Panc1 (cell line): Measurements from ENCODE around the gene ATRNL1. TPM values are rescaled to one million over a fixed set of nuclear protein-coding genes. Genes with fewer than 3 reads are reported as not detected.

Experiments
- ATAC-seq: fragments of 200-7000 bp; cut with Tn5 transposase; 2 replicates; pipeline ENCODE4 v1.9.1; 2020; ENCODE audit warnings: mild to moderate bottlenecking, moderate library complexity
- BruUV-seq: library from RNA; stranded (reverse); fragments of 400-500 nt; replicated peaks from 2 replicates; lab custom pipeline; 2021; lab: Mats Ljungman, UMichigan
- CTCF ChIA-PET: fragments of 300-600 bp; sonication (Branson Sonifier 250); formaldehyde crosslinking; loops from one replicate; lab custom pipeline; 2022; ENCODE audit warnings: antibody characterized with exemption; lab: Charles Lee
- POLR2A ChIA-PET: fragments of 300-600 bp; sonication (Branson Sonifier 250); formaldehyde crosslinking; loops from one replicate; lab custom pipeline; 2022; ENCODE audit warnings: antibody characterized with exemption; lab: Charles Lee
- DNase-seq: peaks from one replicate; pipeline ENCODE4 v3.0.0-alpha.2; 2010; ENCODE audit warnings: low read depth, low spot score
- H3K27ac ChIP-seq: 2 replicates; pipeline ENCODE4 v1.5.1; 2011; ENCODE audit warnings: mild to moderate bottlenecking, low read length, inconsistent platforms
- H3K27me3 ChIP-seq: fragments of 200-500 bp; sonication (Bioruptor generic); 2 replicates; pipeline ENCODE4 v1.6.0; 2014; ENCODE audit warnings: low read length, inconsistent platforms; ENCODE audit not compliant: control insufficient read depth, insufficient read depth
- H3K36me3 ChIP-seq: fragments of 200-500 bp; sonication (Bioruptor generic); 2 replicates; pipeline ENCODE4 v1.5.1; 2014; ENCODE audit warnings: inconsistent platforms, mild to moderate bottlenecking, low read length, moderate library complexity; ENCODE audit not compliant: control insufficient read depth, insufficient read depth
- H3K4me1 ChIP-seq: 2 replicates; pipeline ENCODE4 v1.5.1; 2011; ENCODE audit warnings: inconsistent platforms, mild to moderate bottlenecking, low read length, moderate library complexity; ENCODE audit not compliant: control insufficient read depth, insufficient read depth
- H3K4me3 ChIP-seq, 2 experiments: 2 replicates each; pipeline ENCODE4 v1.5.1; 2011 to 2012; ENCODE audit warnings: low read depth in 2 of 2, low read length in 2 of 2, mild to moderate bottlenecking in 2 of 2, inconsistent platforms in 1 of 2, moderate library complexity in 1 of 2
- H3K9me3 ChIP-seq: fragments of 200-500 bp; sonication (Bioruptor generic); 2 replicates; pipeline ENCODE4 v1.5.1; 2014; ENCODE audit warnings: low read depth, mild to moderate bottlenecking, inconsistent platforms, low read length, moderate library complexity; ENCODE audit not compliant: control insufficient read depth, insufficient read depth
- CTCF ChIP-seq: fragments of 450-650 bp; IDR thresholded peaks from 2 replicates; pipeline ENCODE4 v1.5.1; 2017; ENCODE audit warnings: mild to moderate bottlenecking
- POLR2AphosphoS5 ChIP-seq: IDR thresholded peaks from 2 replicates; pipeline ENCODE4 v1.6.1; 2012; ENCODE audit warnings: mild to moderate bottlenecking, low read depth, low read length, moderate library complexity
- SIN3A ChIP-seq: IDR thresholded peaks from 2 replicates; pipeline ENCODE4 v1.6.1; 2012; ENCODE audit warnings: low read depth, mild to moderate bottlenecking, low read length, moderate library complexity, borderline replicate concordance; ENCODE audit not compliant: insufficient read depth
- TCF7L2 ChIP-seq: IDR thresholded peaks from 2 replicates; pipeline ENCODE4 v1.6.1; 2011; ENCODE audit warnings: mild to moderate bottlenecking, low read depth, low read length, inconsistent platforms
- in situ Hi-C: cut with HindIII; loops from 2 replicates; pipeline ENCODE4 v1.10.0; 2016; ENCODE audit warnings: low sequenced_read_pairs, low pct_unique_long_range_greater_than_20kb
- intact Hi-C: fragments of 100-400 bp; cut with micrococcal nuclease; formaldehyde crosslinking; loops from one replicate; pipeline ENCODE4 v1.10.0; 2022; ENCODE audit not compliant: unreplicated experiment
- total RNA-seq: library from RNA; stranded (reverse); gene quantifications from one replicate; pipeline ENCODE4 v1.2.1, GENCODE V29; 2021; ENCODE audit not compliant: unreplicated experiment
- TF ChIP-seq, protein P1 (sequence below), 2 experiments: IDR thresholded peaks; 2 replicates each; pipeline ENCODE4 v1.6.1; 2011 to 2012; ENCODE audit warnings: low read depth in 2 of 2, control low read depth in 1 of 2, low read length in 1 of 2, mild to moderate bottlenecking in 1 of 2, moderate library complexity in 1 of 2; ENCODE audit not compliant: insufficient read depth in 1 of 2

ATRNL1 gene
- total RNA-seq, 1 experiment from 2014 or later: 17.1 TPM

DNA sequence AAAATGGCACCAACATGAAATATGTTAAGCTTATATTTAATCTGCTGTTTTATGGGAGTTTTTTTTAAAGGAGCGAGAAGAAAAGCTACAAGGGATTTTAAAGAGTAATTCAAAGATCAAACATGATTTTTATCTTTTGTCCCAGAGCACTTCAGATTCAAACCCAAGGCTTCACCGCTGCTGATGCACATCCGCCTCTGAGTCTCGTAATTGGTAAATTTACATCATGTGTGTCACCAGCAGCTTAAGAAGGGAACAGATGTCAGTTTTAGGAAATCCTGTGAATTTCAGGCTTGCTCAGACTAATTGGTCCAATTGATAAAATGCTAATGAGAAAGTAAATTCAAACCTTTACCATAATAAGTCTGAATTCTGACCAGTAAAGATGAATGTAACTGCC, 773.5 kb downstream of the ATRNL1 start:
- H3K27me3 ChIP-seq: no peaks in the 10 kb centered on the region
- in situ Hi-C loops: no loop called here
- DNase-seq (no peak), ATAC-seq (no peak)
- no peaks in the 10 kb centered on the region for H3K36me3 ChIP-seq
- no peaks in the 10 kb centered on the region for H3K4me1 ChIP-seq
- BruUV-seq: no TSS peak
- H3K4me3 ChIP-seq: no peak overlapping the region
- intact Hi-C loops: no loop called here
- no peak for TF ChIP-seq SIN3A
- no peak for TF ChIP-seq TCF7L2
- TF ChIP-seq CTCF: no peak
- TF ChIP-seq, protein P1, sequence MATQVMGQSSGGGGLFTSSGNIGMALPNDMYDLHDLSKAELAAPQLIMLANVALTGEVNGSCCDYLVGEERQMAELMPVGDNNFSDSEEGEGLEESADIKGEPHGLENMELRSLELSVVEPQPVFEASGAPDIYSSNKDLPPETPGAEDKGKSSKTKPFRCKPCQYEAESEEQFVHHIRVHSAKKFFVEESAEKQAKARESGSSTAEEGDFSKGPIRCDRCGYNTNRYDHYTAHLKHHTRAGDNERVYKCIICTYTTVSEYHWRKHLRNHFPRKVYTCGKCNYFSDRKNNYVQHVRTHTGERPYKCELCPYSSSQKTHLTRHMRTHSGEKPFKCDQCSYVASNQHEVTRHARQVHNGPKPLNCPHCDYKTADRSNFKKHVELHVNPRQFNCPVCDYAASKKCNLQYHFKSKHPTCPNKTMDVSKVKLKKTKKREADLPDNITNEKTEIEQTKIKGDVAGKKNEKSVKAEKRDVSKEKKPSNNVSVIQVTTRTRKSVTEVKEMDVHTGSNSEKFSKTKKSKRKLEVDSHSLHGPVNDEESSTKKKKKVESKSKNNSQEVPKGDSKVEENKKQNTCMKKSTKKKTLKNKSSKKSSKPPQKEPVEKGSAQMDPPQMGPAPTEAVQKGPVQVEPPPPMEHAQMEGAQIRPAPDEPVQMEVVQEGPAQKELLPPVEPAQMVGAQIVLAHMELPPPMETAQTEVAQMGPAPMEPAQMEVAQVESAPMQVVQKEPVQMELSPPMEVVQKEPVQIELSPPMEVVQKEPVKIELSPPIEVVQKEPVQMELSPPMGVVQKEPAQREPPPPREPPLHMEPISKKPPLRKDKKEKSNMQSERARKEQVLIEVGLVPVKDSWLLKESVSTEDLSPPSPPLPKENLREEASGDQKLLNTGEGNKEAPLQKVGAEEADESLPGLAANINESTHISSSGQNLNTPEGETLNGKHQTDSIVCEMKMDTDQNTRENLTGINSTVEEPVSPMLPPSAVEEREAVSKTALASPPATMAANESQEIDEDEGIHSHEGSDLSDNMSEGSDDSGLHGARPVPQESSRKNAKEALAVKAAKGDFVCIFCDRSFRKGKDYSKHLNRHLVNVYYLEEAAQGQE (IDR thresholded peaks at IDR 0.05; ENCODE audit: insufficient read depth in 1 of 2, low read depth in 2 of 2, low read length in 1 of 2): no peak
- TF ChIP-seq POLR2AphosphoS5: no peak
- H3K9me3 ChIP-seq: no peaks in the 10 kb centered on the region
- CTCF ChIA-PET: no interaction called here
- no peak overlapping the region for H3K27ac ChIP-seq
- POLR2A ChIA-PET: no interaction called here

DNA sequence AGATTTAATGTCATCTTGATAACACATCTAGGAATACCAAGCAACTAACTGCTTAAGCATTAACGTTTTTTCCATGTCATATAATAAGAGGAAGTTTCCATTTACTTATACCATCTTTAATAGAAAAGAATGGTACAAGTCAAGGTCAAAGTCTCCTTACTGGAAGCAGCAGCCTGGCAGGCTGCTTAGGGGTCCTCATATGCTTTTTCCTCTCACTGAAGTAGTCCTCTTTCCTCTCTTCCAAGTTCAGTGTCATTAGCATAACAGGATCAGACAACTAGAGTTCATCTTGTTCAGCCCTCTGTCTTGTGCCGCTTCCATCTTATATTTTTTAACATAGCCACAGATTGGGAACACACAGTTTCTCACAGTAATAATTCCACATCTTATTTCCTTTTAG, 774.1 kb downstream of the ATRNL1 start:
- TF ChIP-seq POLR2AphosphoS5: no peak
- TF ChIP-seq, protein P1 (IDR thresholded peaks at IDR 0.05; ENCODE audit: insufficient read depth in 1 of 2, low read depth in 2 of 2, low read length in 1 of 2): no peak
- no peak for TF ChIP-seq TCF7L2
- TF ChIP-seq SIN3A: no peak
- intact Hi-C loops (no loop called here), in situ Hi-C loops (no loop called here)
- BruUV-seq: no TSS peak
- POLR2A ChIA-PET: no interaction called here
- H3K36me3 ChIP-seq: no peaks in the 10 kb centered on the region
- H3K27me3 ChIP-seq: no peaks in the 10 kb centered on the region
- no peak overlapping the region for H3K4me3 ChIP-seq
- ATAC-seq: no peak
- CTCF ChIA-PET: no interaction called here
- H3K9me3 ChIP-seq: no peaks in the 10 kb centered on the region
- H3K4me1 ChIP-seq: no peaks in the 10 kb centered on the region
- no peak for DNase-seq
- no peak overlapping the region for H3K27ac ChIP-seq
